Suppressor macrophage (primary cell): ENCODE data around the gene PCBP4.

Experiments
- DNase-seq, 4 experiments: peaks; one replicate each; pipeline ENCODE4 v3.0.0-alpha.2; 2020 to 2022

The PCBP4 gene

DNA sequence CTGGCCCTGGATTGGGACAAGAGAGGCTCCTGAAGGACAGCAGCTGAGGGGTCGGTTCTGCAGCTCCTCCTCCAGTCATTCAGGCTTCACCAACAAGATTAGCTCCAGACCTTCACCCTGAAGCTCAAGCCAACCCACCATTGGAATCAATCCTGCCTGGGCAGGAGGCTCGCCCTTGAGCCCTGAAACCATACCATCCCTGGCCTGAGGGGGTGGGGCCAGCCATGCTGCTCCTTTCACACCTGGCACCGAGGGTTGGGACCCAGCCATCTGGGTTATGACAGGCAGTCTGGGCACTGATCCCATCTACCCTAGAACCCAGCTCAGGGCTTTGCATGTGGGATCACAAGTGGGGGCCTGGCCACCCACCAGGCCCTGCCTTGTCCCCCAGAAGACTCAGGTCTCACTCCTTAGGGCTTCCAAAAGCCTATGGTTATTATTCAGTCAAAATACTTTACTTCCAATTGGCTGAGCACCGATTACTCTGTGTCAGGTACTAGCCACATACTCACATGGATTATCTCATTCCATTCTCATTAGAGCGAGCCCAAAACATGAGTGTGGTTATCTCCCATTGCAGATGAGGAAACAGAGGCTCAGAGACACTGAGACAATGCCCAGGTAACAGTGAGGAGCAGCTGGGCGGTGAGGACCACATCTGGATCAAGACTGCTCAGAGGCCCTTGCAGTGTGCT lies 3.5 kb upstream of the PCBP4 start:
- no peak for DNase-seq

DNA sequence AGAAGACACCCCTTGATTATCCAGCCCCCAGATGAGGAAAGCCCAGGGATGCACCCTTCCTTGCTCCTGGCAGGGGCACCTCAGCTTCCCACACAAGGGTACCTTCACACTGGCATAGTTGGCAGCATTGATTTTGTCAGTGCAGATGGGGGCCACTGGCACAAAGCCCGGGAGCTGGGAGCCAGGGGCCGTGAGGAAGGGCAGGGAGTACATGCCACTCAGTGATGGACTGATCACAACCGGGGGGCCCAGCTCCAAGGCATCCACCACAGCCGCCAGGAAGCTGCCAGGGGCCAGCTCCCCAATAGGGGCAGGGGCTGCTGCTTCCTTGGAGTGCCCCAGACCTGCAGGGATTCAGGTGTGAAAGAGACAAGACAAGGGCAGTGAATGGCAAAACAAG lies 2.6 kb upstream of the PCBP4 start:
- DNase-seq, result no peak

DNA sequence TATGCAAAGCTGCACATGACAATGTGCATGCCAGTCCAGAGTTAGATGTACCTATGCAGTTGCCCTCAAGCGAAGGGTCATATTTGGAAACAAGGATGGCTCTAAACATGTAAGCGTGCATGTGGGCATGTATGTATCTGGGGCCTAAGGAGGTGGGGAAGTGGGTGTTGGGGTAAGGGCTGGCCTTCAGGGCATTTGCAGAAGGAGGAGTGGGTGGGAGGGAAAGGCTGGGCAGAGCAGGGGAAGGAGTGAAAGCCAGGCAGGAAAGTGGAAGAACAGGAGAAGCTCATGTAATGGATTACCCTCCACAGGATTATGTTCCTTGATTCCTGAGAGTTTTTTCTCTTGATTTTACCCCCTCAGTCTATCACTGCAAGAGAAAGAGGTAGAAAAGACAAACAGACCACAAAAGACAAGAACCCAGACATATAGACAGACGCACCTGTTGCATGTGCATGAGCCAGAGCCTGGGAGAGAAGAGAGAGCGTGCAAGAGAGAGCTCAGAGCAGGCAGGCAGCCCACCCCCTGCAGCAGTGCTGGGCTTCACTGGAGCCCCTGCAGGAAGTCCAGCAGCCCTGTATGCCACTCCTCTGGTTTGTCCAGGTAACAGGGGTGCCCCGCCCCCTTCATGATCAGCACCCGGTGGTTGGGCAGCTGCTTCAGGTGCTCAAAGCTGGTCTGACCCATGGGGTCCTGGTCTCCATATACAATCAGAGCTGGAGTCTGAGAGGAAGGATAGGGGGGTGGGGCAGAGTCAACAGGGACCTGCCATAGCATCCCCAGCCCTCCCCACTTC lies 1.8 kb upstream of the PCBP4 start:
- no peak for DNase-seq

DNA sequence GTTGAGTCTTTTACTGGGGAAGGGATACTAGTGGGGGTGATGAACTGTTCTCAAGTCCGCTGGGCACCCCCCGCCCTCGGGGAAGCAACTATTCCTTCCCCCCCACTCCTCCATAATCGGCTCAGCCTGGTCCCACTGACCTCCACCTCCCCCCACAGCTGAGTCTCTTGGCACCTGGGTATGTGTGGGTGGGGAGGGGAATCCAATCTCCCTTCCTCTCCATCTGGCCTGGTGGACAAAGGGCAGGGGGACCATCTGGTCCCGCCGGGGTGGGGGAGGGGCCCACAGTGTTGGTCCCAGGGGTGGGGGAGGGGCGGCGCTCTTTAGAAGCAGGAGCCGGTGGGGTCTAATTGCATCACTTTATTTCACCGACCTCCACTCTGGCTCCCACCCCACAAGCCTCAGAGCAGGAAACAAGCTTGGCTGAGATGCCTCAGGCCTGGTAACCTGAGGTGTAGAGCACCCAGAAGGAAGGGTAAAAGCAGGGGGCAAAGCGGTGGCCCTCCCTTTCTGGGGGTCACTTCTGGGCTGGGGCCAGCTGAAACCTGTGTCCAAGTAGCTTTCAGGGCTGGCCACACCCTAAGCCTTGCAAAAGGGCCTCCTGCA lies 1.0 kb upstream of the PCBP4 start:
- DNase-seq, result no peak

DNA sequence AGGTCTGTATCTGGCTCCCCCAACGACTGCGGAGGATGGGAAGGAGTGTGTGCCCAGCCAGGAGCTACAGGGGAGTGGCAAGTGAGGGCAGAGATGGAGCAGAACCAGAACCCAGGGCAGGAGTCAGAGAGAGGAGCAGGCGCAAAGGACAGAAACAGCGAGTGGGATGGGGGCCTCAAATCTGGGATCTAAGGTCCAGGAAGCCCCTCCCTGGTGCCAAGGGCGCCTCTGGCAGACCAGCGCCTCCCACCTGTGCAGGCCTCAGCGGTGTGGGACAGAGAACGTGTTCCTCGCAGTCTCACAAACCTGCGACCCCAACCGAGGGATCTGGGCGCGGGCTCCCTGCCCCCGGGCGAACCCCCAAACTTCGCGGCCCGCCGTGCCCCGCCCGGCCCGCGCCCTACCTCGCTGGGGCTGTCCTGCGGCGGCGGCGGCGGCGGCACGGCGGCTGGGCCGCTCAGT lies 301 bp downstream of the PCBP4 start:
- peak in 1 of 4 experiments; percentile 57 for DNase-seq

DNA sequence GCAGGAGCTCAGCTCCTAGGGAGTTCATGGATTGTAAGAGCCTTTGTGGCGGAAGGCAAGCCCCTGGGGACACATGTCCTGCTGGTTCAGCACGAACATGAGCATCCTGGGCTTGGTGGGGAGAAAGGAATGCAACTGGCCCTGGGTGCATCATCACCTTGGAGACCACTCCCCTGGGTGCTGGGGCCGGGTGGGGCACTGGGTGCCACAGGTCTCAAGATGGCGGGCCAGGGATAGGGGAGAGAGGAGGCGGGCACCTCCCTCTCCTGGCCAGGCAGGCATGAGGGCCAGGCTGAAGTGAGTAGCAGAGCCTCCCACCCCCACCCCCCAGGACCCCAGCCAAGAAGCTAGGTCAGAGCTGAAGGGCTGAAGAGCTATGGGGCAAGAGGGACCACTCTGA lies 768 bp downstream of the PCBP4 start:
- DNase-seq, result no peak

DNA sequence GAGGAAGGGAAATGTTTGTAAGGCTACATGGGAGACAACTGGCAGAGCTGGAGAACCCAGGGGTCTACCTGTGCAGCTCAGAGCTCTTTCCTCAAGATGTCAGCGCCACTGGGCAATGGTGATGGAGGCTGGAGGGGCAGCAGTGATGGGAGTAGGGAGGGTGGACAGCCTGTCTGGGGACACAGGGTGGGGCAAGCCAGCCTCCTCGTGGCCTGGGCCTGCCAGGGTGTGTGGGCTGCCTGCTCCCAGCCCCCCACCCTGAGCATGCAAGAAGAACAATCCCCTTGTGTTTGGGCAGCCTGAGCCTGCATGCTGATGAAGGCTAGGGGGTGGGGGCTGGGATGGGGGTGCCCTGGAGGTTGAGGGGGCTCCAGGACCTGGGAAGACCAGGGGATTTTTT lies 1.2 kb downstream of the PCBP4 start:
- no peak for DNase-seq

DNA sequence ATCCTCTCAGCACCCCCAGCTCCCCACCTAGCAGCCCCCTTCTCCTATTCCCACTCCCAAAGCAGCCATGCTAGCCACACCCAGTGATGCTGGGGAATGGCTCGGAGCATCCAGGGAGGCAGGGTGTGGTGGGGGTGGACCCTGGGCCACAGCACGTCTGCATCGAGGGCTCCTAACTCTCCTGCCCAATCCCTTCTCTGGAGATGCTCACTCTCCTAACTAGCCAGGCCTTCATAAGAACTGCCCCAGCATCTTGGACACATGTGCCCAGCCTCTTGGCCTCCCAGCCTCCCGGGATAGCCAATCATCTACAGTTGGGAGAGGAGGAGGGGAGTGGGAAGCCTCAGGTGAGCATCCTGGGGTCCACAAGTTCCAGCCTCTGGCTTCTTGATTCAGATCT lies 2.7 kb downstream of the PCBP4 start:
- no peak for DNase-seq

DNA sequence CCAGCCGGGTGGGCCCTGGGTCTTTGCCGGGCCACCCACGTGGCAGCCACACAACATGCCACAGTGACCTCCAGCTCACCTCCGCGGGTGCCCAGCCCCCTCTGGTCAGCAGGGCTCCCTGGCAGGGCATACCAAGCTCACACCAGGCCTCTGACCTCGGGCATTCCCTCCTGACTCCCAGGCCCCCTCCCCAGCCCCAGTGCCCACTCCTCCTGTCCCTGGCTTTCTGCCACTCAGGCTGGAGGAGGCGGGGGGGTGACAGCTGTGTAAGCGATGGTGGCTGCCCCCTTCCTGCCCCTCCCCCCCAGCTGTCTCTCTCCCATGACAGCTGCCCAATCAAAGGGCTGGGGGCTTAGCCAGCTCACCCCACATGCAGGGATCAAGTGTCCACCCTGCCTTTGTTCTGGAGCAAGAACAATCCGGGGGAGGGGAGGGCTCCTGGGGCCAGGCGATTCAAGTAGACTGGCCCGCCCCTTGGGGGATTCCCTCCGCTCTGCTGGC lies 3.3 kb downstream of the PCBP4 start:
- no peak for DNase-seq

DNA sequence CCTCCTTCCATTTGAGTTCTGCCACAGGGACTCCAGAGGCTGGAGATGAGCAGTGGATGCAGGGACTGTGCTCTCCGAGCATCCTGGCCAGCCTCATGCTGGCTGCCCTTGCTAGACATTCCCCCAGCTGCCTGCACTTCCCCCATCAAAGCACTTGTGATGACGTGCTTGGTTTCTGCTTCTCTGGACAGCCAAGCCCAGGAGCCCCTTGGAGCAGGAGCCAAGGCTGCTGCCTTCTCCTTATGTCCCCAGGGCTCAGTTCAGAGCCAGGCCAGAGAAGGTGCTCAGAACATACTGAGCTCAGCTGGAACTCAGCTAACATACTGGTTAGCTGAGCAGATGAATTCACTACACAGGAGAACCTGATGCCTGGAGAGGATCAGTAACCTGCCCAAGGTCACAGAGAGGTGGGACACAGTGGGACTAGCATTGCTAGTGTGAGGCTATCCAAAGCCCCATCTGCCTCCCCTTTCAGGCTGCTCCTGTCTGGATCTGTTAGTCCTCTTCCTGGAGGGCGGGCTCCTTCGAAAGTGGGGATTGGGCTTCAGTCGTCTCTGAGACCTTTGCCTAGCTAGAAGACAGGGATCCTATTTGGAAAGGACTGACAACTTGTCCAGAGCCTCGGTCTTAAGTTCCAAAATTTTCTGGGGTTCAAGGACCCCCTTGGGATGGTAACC lies 4.3 kb downstream of the PCBP4 start:
- no peak for DNase-seq

DNA sequence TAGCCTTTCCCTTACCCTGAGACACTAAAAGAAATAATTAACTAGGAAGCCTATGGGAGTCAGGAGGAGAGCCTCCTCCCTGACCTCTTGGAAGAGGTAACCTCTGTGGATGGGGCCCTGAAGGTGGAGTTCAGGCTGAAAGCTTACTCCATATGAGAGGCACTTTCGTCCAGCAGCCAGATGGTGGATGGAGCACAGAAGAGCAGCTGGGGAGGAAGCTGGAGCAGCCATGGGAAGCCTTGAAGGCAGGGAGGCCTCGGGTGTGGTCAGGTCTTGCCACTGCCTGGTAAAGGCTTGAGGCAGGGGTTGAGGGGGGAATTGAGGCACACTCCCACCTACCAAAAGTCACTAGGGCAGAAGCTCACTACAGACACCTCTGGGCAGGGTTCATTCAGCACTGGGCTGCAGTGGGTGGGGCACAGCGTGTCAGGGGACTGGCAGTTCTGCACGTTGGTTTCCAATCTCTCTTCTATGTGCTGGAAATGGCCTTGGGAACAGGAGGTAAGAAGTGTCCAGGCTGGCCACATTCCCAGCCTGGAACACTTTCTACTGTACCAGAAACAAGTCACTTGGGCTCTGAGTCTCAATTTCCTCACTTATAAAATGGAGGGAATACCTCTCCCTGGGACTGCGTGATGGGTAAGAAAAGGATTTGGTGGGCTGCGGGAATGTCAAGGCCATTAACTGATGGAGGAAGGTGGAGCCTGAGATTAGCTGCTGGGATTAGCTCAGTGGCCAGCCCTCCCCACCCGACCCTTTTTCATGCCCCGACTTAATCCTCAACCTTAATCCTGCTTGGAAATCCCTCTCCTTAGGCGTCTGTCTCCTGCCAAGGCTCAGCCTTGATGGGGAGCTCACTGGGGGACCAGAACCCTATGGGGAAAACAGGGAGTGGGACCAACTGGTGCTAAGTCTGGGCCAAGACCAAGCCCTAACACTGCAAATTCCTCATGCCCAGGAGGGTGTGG lies 5.4 kb downstream of the PCBP4 start:
- no peak for DNase-seq

DNA sequence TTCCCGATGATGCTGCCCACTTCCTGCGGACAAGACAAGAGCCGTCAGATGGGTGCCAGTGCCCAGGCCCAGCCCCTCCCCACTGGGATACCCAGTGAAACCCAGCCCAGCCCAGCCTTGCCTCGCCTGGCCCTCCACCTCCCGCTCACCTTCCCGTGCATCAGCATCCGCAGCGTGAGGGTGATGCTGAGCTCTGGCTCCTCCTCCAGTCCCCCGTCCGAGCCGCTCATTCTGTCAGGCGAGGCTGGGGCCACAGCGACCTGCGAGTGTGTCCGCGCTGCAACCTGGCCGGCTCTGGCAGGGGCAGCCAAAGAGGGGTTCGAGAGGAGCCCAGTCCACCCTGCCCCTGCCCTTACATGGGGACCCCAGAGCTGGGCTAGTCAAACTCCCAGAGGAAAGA lies 6.2 kb downstream of the PCBP4 start:
- DNase-seq, result no peak

DNA sequence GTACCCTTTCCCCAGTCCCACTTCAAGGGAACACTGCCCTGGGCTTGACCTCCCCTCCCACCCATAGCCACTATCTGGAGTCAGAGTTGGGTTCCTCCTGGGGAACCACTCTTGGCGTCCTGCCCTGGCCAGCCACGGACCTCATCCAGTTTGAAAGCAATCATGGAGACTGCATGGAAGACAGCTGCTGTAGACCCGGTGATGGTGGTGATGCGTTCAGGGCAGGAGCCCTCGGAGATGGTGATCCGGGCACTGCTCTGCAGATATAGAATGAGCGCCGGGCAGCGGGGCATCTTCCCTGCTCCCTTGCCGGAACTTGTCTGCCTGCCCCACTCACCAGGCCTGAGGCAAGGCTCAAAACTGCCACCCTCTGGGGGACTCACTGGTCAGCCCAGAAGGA lies 6.9 kb downstream of the PCBP4 start:
- no peak for DNase-seq

DNA sequence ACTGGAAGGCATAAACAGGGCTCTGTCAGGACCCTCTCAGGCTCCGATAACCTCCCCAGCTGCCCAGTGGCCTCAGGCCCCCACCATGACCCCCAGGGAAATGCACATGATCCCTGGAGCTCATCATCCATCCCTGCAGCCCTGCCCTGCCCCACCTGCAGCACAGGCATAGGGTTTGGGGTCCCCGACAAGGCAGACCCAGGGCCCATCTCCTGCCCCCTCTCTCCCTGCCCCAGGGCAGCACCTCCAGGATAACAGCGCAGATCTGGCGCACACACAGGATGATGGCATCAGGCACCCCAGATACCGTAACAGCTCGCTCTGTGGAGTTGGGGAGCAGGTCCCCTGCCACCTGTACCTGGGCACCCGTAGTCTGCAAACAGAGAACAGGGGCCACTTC lies 7.6 kb downstream of the PCBP4 start:
- DNase-seq, result no peak

DNA sequence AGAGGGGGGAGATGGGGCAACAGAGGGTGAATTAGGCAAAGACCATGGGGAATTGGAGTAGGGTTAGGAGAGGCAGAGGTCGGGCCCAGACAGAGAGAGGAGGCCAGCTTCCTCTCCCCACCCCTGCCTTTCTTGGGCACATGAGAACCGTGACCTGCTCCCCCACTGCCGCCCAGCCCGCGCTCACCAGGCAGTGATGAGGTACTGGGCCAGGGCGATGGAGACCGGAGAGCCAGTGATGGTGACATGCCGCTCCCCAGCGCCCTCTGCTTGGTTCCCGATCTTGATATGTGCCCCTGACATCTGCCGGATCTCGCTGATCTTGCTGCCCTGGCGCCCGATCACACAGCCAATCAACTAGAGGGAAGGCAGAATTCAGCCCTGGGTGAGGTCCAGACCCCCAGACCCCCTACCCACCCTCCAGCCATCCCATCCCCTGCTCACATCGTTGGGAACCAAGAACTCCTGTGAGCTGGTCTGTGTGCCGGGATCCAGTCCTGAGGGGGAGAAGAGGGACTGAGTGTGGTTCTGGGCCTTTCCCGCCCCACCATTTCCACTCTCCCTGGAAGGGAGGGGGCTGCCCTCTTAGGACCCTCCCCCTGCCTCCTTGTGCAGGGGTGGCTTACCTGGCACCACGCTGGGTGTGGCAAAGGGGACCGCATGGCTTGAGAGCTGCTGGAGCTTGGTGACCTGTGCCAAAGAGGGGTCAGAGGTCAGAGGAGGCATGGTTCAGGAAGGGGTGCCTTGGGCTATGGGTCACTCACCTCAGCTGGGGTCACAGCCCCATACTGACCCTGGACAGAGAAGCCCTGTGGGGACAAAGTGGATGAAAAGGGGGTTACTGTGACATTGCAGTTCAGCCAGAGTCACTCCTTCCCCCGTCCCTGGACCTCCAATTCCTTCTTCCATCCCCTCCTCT lies 8.4 kb downstream of the PCBP4 start:
- DNase-seq, result no peak

DNA sequence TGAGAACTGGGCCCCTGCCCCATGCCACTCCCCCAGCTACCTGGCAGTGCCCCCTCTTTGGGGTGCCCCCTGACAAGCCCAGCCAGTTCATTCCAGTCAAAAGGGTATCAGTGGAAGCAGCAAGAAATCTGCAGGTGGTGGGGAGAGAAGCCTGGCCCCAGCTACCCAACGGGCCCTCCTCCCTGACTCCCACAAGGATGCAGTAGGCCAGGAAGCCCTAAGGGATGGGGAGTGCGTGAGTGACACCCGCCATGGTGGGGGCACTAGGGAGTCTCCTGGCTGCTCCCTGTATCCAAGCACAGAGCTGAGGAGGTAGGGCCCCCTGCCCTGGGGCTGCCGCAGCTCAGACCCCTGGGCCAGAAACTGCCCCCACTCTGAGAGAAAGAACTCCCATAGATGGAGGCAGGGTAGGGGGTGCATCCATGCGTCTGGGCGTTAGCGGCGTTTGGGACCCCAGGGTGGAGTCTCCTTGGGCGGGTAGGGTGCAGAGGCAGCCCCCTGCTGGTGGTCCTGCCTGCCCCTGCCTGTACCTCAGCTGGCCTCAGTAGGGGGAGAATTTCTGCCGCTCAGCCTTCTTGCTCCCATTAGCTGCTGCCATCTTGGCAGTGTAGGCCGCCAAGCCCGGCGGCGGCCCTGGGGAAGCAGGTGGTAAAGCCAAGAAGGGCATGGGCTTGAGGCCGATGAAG lies 9.6 kb downstream of the PCBP4 start:
- no peak for DNase-seq

DNA sequence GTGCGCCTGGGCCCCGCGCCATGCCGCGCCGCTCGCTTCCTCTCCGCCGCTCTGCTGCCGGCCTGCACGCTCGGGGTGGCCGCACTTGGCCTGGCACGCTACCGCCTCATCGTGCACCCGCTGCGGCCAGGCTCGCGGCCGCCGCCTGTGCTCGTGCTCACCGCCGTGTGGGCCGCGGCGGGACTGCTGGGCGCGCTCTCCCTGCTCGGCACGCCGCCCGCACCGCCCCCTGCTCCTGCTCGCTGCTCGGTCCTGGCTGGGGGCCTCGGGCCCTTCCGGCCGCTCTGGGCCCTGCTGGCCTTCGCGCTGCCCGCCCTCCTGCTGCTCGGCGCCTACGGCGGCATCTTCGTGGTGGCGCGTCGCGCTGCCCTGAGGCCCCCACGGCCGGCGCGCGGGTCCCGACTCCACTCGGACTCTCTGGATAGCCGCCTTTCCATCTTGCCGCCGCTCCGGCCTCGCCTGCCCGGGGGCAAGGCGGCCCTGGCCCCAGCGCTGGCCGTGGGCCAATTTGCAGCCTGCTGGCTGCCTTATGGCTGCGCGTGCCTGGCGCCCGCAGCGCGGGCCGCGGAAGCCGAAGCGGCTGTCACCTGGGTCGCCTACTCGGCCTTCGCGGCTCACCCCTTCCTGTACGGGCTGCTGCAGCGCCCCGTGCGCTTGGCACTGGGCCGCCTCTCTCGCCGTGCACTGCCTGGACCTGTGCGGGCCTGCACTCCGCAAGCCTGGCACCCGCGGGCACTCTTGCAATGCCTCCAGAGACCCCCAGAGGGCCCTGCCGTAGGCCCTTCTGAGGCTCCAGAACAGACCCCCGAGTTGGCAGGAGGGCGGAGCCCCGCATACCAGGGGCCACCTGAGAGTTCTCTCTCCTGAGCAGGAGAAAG lies 11.1 kb downstream of the PCBP4 start:
- peak; percentile 39 to 73 (median 54) for DNase-seq

DNA sequence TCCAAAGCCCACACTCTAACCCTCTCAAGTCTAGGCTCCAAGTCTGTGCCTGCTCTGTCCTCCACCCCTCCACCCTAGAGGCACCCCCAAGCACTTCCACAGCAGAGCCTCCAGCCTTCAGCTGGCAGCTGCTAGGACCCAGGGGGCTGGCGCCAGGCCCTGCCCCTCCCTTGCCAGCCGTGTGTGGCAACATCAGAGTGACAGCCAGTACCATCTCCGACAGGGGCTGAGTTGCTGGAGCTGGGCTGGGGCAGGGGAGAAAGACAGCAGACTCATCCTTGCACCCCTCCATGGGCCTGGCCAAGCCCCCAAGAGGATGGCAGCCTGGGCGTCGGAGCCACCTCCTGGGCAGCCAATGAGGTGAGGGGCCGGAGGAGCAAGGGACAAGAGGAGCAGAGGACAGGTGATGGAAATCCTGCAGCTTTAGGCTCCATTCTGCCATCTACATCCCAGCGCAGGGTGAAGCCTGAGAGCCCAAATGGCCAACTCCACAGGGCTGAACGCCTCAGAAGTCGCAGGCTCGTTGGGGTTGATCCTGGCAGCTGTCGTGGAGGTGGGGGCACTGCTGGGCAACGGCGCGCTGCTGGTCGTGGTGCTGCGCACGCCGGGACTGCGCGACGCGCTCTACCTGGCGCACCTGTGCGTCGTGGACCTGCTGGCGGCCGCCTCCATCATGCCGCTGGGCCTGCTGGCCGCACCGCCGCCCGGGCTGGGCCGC lies 11.9 kb downstream of the PCBP4 start, which contains the start of gene GPR62:
GPR62 (plus strand) TSS at position 207 of the 718 bp plus-strand sequence; CDS start at position 479, 272 bp downstream.
- DNase-seq, result no peak
